H1 (cell line): ENCODE measurements around the gene GRIK1. TPM values are rescaled to one million over a fixed set of nuclear protein-coding genes. Genes with fewer than 3 reads are reported as not detected.

Source experiments
- CTCF ChIA-PET: fragments of 300-600 bp; sonication (Branson Sonifier 250); formaldehyde crosslinking; loops from one replicate; lab custom pipeline; 2021; ENCODE audit not compliant: partially characterized antibody; lab: Charles Lee
- POLR2A ChIA-PET: fragments of 300-600 bp; sonication (Branson Sonifier 250); formaldehyde crosslinking; loops from one replicate; lab custom pipeline; 2021; ENCODE audit warnings: inconsistent platforms; ENCODE audit not compliant: partially characterized antibody; lab: Charles Lee
- DNase-seq, 2 experiments: peaks; one replicate each; pipeline versions ENCODE4 v3.0.0 to v3.0.0-alpha.2; 2010 to 2022; ENCODE audit warnings: low spot score in 2 of 2, low read depth in 1 of 2, mixed read lengths in 1 of 2
- FAIRE-seq: peaks from 2 replicates; lab custom pipeline; 2011; peaks lifted over from hg19 to GRCh38; lab: Jason Lieb, UNC
- H2AFZ ChIP-seq: 2 replicates; pipeline ENCODE4 v1.8.1; 2012; ENCODE audit warnings: low read length, inconsistent platforms
- H2AK5ac ChIP-seq: 2 replicates; pipeline ENCODE4 v1.6.1; 2013; ENCODE audit warnings: low read depth, low read length
- H2BK120ac ChIP-seq: replicated peaks from 2 replicates; pipeline ENCODE3; 2013; ENCODE audit warnings: low read depth, low read length, inconsistent platforms
- H2BK12ac ChIP-seq: 2 replicates; pipeline ENCODE4 v1.6.1; 2013; ENCODE audit warnings: low read depth, low read length
- H2BK15ac ChIP-seq: 2 replicates; pipeline ENCODE4 v1.6.1; 2013; ENCODE audit warnings: low read length
- H2BK20ac ChIP-seq: 2 replicates; pipeline ENCODE4 v1.6.1; 2013; ENCODE audit warnings: low read length
- H2BK5ac ChIP-seq: 2 replicates; pipeline ENCODE4 v1.6.1; 2013; ENCODE audit warnings: low read depth, low read length
- H3K14ac ChIP-seq: 2 replicates; pipeline ENCODE4 v1.6.1; 2013; ENCODE audit warnings: inconsistent platforms; ENCODE audit not compliant: insufficient read length
- H3K18ac ChIP-seq: 2 replicates; pipeline ENCODE4 v1.6.1; 2013; ENCODE audit warnings: low read length; ENCODE audit errors: extremely low read depth
- H3K23ac ChIP-seq: 2 replicates; pipeline ENCODE4 v1.6.1; 2013; ENCODE audit warnings: inconsistent platforms; ENCODE audit not compliant: insufficient read length
- H3K23me2 ChIP-seq: 2 replicates; pipeline ENCODE4 v1.6.1; 2013; ENCODE audit warnings: low read depth, low read length
- H3K27ac ChIP-seq: 2 replicates; pipeline ENCODE4 v1.6.1; 2011; ENCODE audit warnings: low read depth, low read length, inconsistent platforms
- H3K27me3 ChIP-seq, 4 experiments: replicated peaks in 1 of 4; 1 replicate in 1 of 4; 2 replicates in 3 of 4; pipeline versions ENCODE4 v1.6.1 to v1.8.1; 2011 to 2013; ENCODE audit warnings: low read length in 3 of 4, mild to moderate bottlenecking in 3 of 4, inconsistent platforms in 2 of 4, mixed read lengths in 2 of 4, moderate library complexity in 1 of 4; ENCODE audit not compliant: control insufficient read depth in 3 of 4, insufficient read depth in 3 of 4; ENCODE audit errors: extremely low read depth in 1 of 4
- H3K36me3 ChIP-seq, 4 experiments: 2 replicates each; pipeline versions ENCODE4 v1.6.1 to v1.8.1; 2011 to 2013; ENCODE audit warnings: mild to moderate bottlenecking in 4 of 4, low read length in 3 of 4, moderate library complexity in 2 of 4, control low read depth in 1 of 4, inconsistent platforms in 1 of 4; ENCODE audit not compliant: insufficient read depth in 4 of 4, control insufficient read depth in 2 of 4
- H3K4ac ChIP-seq: replicated peaks from 2 replicates; pipeline ENCODE3; 2013; ENCODE audit warnings: low read length, low read depth, mixed read lengths, inconsistent platforms; ENCODE audit not compliant: insufficient read length
- H3K4me1 ChIP-seq, 4 experiments: replicated peaks in 1 of 4; 1 replicate in 1 of 4; 2 replicates in 3 of 4; pipeline versions ENCODE4 v1.6.1 to v1.8.1; 2011 to 2013; ENCODE audit warnings: low read length in 3 of 4, inconsistent platforms in 2 of 4, mixed read lengths in 1 of 4; ENCODE audit not compliant: insufficient read depth in 4 of 4, control insufficient read depth in 3 of 4
- H3K4me2 ChIP-seq, 2 experiments: 2 replicates each; pipeline versions ENCODE4 v1.6.1 to v1.8.1; 2011 to 2013; ENCODE audit warnings: low read depth in 2 of 2, low read length in 2 of 2, control low read depth in 1 of 2, inconsistent platforms in 1 of 2, mild to moderate bottlenecking in 1 of 2; ENCODE audit not compliant: insufficient read depth in 1 of 2
- H3K4me3 ChIP-seq, 4 experiments: fragments of 200-600, 300-600 bp in 1 of 4; sonication (generic), shearing (Covaris generic), sonication (Bioruptor Twin) in 1 of 4; 2 replicates each; pipeline versions ENCODE4 v1.5.1 to v1.8.1; 2011 to 2016; ENCODE audit warnings: low read length in 4 of 4, low read depth in 3 of 4, control low read depth in 2 of 4, inconsistent platforms in 2 of 4, mild to moderate bottlenecking in 2 of 4, mixed read lengths in 1 of 4, moderate library complexity in 1 of 4; ENCODE audit not compliant: insufficient read depth in 2 of 4; ENCODE audit errors: extremely low read depth in 1 of 4
- H3K56ac ChIP-seq: replicated peaks from 2 replicates; pipeline ENCODE3; 2013; ENCODE audit warnings: low read depth, mild to moderate bottlenecking, mixed read lengths, low read length, inconsistent platforms; ENCODE audit not compliant: insufficient read length
- H3K79me1 ChIP-seq: 2 replicates; pipeline ENCODE4 v1.6.1; 2013; ENCODE audit warnings: low read depth, low read length, control low read depth
- H3K79me2 ChIP-seq, 2 experiments: 2 replicates each; pipeline versions ENCODE4 v1.6.1 to v1.8.1; 2012 to 2013; ENCODE audit warnings: low read length in 2 of 2, mild to moderate bottlenecking in 2 of 2, inconsistent platforms in 1 of 2; ENCODE audit not compliant: insufficient read depth in 2 of 2, control insufficient read depth in 1 of 2
- H3K9ac ChIP-seq, 4 experiments: replicated peaks in 1 of 4; 1 replicate in 1 of 4; 2 replicates in 3 of 4; pipeline versions ENCODE4 v1.6.1 to v1.8.1; 2011 to 2013; ENCODE audit warnings: low read depth in 3 of 4, low read length in 3 of 4, control low read depth in 2 of 4, mild to moderate bottlenecking in 2 of 4, moderate library complexity in 2 of 4, inconsistent platforms in 1 of 4; ENCODE audit errors: extremely low read depth in 1 of 4
- H3K9me3 ChIP-seq, 2 experiments: 2 replicates each; pipeline versions ENCODE4 v1.6.1 to v1.8.1; 2012 to 2013; ENCODE audit warnings: mild to moderate bottlenecking in 2 of 2, moderate library complexity in 2 of 2, control low read depth in 1 of 2, inconsistent platforms in 1 of 2, low read depth in 1 of 2, low read length in 1 of 2, mixed read lengths in 1 of 2; ENCODE audit not compliant: insufficient read depth in 2 of 2
- H4K20me1 ChIP-seq, 2 experiments: replicated peaks in 1 of 2; 2 replicates each; pipeline versions ENCODE3 to v1.8.1; 2011 to 2013; ENCODE audit warnings: inconsistent platforms in 2 of 2, low read length in 2 of 2, mild to moderate bottlenecking in 1 of 2; ENCODE audit not compliant: insufficient read depth in 2 of 2, control insufficient read depth in 1 of 2
- H4K5ac ChIP-seq: 2 replicates; pipeline ENCODE4 v1.6.1; 2013; ENCODE audit warnings: low read length, low read depth, mixed read lengths, inconsistent platforms; ENCODE audit not compliant: insufficient read length
- H4K8ac ChIP-seq: 2 replicates; pipeline ENCODE4 v1.8.0; 2013; ENCODE audit warnings: mild to moderate bottlenecking, moderate library complexity, low read length, inconsistent platforms; ENCODE audit not compliant: insufficient read depth; ENCODE audit errors: extremely low read depth
- H4K91ac ChIP-seq: replicated peaks from 2 replicates; pipeline ENCODE3; 2013; ENCODE audit warnings: low read length, mixed read lengths, inconsistent platforms; ENCODE audit not compliant: insufficient read length
- ATF3 ChIP-seq: IDR thresholded peaks from 2 replicates; pipeline ENCODE4 v1.6.1; 2011; ENCODE audit warnings: low read depth, mild to moderate bottlenecking, low read length; ENCODE audit not compliant: insufficient read depth
- BACH1 ChIP-seq: IDR thresholded peaks from 2 replicates; pipeline ENCODE4 v1.6.1; 2012; ENCODE audit warnings: low read length, improper control_type of control experiment
- BCL11A ChIP-seq, 2 experiments: IDR thresholded peaks; one replicate each; pipeline ENCODE4 v1.6.1; 2011; ENCODE audit warnings: low read depth in 2 of 2, low read length in 2 of 2, mild to moderate bottlenecking in 2 of 2
- BRCA1 ChIP-seq: IDR thresholded peaks from 2 replicates; pipeline ENCODE4 v1.6.1; 2012; ENCODE audit warnings: low read depth, low read length, improper control_type of control experiment
- CBX8 ChIP-seq: fragments of 300-800, 300-1000 bp; sonication (generic); IDR thresholded peaks from 2 replicates; pipeline ENCODE4 v1.7.1; 2016; ENCODE audit warnings: low read depth, low read length, borderline replicate concordance
- GABPA ChIP-seq: IDR thresholded peaks from 2 replicates; pipeline ENCODE4 v1.6.1; 2011; ENCODE audit warnings: mild to moderate bottlenecking, low read length, moderate library complexity, borderline replicate concordance; ENCODE audit not compliant: insufficient read depth
- JUND ChIP-seq: IDR thresholded peaks from 2 replicates; pipeline ENCODE4 v1.6.1; 2011; ENCODE audit warnings: mild to moderate bottlenecking, improper control_type of control experiment, low read length
- RAD21 ChIP-seq, 2 experiments: IDR thresholded peaks in 1 of 2; conservative IDR thresholded peaks in 1 of 2; 2 replicates each; pipeline ENCODE4 v1.6.1; 2011; ENCODE audit warnings: low read depth in 2 of 2, low read length in 2 of 2, improper control_type of control experiment in 1 of 2, inconsistent platforms in 1 of 2, mild to moderate bottlenecking in 1 of 2, moderate library complexity in 1 of 2
- RNF2 ChIP-seq: fragments of 200-900, 300-1000 bp; sonication (generic); IDR thresholded peaks from 2 replicates; pipeline ENCODE4 v1.7.1; 2016; ENCODE audit warnings: borderline replicate concordance, low read depth, mild to moderate bottlenecking, antibody characterized with exemption, low read length; ENCODE audit not compliant: poor library complexity, severe bottlenecking; ENCODE audit errors: missing control alignments
- SIN3A ChIP-seq, 2 experiments: IDR thresholded peaks in 1 of 2; conservative IDR thresholded peaks in 1 of 2; 2 replicates each; pipeline ENCODE4 v1.6.1; 2011 to 2012; ENCODE audit warnings: low read length in 2 of 2, improper control_type of control experiment in 1 of 2, low read depth in 1 of 2, mild to moderate bottlenecking in 1 of 2
- SIX5 ChIP-seq: IDR thresholded peaks from 2 replicates; pipeline ENCODE4 v1.6.1; 2011; ENCODE audit warnings: mild to moderate bottlenecking, low read depth, low read length
- TAF7 ChIP-seq: optimal IDR thresholded peaks from 2 replicates; pipeline ENCODE3; 2011; ENCODE audit warnings: low read depth, mild to moderate bottlenecking, inconsistent platforms, low read length, moderate library complexity, borderline replicate concordance
- TCF12 ChIP-seq: IDR thresholded peaks from 2 replicates; pipeline ENCODE4 v1.6.1; 2011; ENCODE audit warnings: low read depth, mild to moderate bottlenecking, low read length
- polyA plus RNA-seq, 7 experiments: library from polyadenylated mRNA; depleted of rRNA in 3 of 7; stranded (reverse) in 5 of 7; unstranded in 2 of 7; fragments of >200 nt in 5 of 7; fragments of 200-250 nt in 2 of 7; gene quantifications; 1 replicate in 5 of 7; 2 replicates in 1 of 7; 4 replicates in 1 of 7; pipeline versions ENCODE4 v1.2.1 to v1.2.3, GENCODE V29; 2011 to 2013; ENCODE audit warnings: missing spikeins in 2 of 7, mixed read lengths in 2 of 7
- total RNA-seq: library from RNA; stranded (reverse); fragmentation: NEBNext Ultra II Directional; extraction: Animal tissue kit (Norgen Biotek cat#: 25700); gene quantifications from 2 replicates; pipeline ENCODE4 v1.2.1, GENCODE V29; 2021

Gene GRIK1
- total and polyA plus RNA-seq, 2 of the 8 experiments (the other 6 are each of a cell fraction or from before 2014, with no cell fraction given), result 0.11 to 0.32 TPM

GRCh38 chr21:29627905-29628304, 311.9 kb downstream of the GRIK1 start:
- H3K23ac ChIP-seq, result no peak overlapping the region
- H3K4me1 ChIP-seq, result no peaks in the 10 kb centered on the region
- no peak overlapping the region for H2BK12ac ChIP-seq
- no peak overlapping the region for H2AFZ ChIP-seq
- H4K8ac ChIP-seq, result no peak overlapping the region
- H3K56ac ChIP-seq, result no peak overlapping the region
- H2BK15ac ChIP-seq, result no peak overlapping the region
- no peaks in the 10 kb centered on the region for H3K79me2 ChIP-seq
- no peaks in the 10 kb centered on the region for H3K27me3 ChIP-seq
- no peaks in the 10 kb centered on the region for H3K36me3 ChIP-seq
- ChIA-PET POLR2A (no interaction called here), CTCF (no interaction called here)
- no peak overlapping the region for H3K14ac ChIP-seq
- H3K4me2 ChIP-seq, result no peak overlapping the region
- no peak overlapping the region for H3K9ac ChIP-seq
- no peak overlapping the region for H3K4me3 ChIP-seq
- H2AK5ac ChIP-seq, result no peak overlapping the region
- H2BK120ac ChIP-seq, result no peak overlapping the region
- H2BK5ac ChIP-seq, result no peak overlapping the region
- no peak for FAIRE-seq
- no peaks in the 10 kb centered on the region for H4K20me1 ChIP-seq
- TF ChIP-seq RNF2 (no peak), BRCA1 (no peak), TCF12 (no peak), RAD21 (IDR thresholded peaks at IDR 0.05 in 1 of 2, conservative IDR thresholded peaks at IDR 0.05 in 1 of 2; ENCODE audit: low read depth in 2 of 2, low read length in 2 of 2) (no peak), SIX5 (no peak), CBX8 (no peak), BCL11A (IDR thresholded peaks at IDR 0.05; ENCODE audit: low read depth in 2 of 2, low read length in 2 of 2) (no peak), BACH1 (no peak), GABPA (no peak), ATF3 (no peak), SIN3A (conservative IDR thresholded peaks at IDR 0.05 in 1 of 2, IDR thresholded peaks at IDR 0.05 in 1 of 2; ENCODE audit: low read depth in 1 of 2, low read length in 2 of 2) (no peak), JUND (no peak), TAF7 (no peak)
- no peak overlapping the region for H3K18ac ChIP-seq
- H3K23me2 ChIP-seq, result no peaks in the 10 kb centered on the region; the same call in 1 of the 2 replicates
- H3K79me1 ChIP-seq, result no peaks in the 10 kb centered on the region
- no peak for DNase-seq
- H2BK20ac ChIP-seq, result no peak overlapping the region
- H3K4ac ChIP-seq, result no peak overlapping the region
- no peak overlapping the region for H3K27ac ChIP-seq
- H4K91ac ChIP-seq, result no peak overlapping the region
- H3K9me3 ChIP-seq, result no peaks in the 10 kb centered on the region
- H4K5ac ChIP-seq, result no peak overlapping the region
